ENCODE measurements around the gene SH3BP2. TPM values are rescaled to one million over a fixed set of nuclear protein-coding genes. Genes with fewer than 3 reads are reported as not detected.

Gene SH3BP2
- total and polyA plus RNA-seq, 10 of the 15 experiments (the other 5 are each of a cell fraction or from before 2014, with no cell fraction given), result 1.1 to 61.8 (median 23.9) TPM

- Histone ChIP-seq H2AFZ (ENCODE audit: control insufficient read depth, low read depth, low read length) (no peak overlapping the region), H3K9ac (ENCODE audit: control insufficient read depth, insufficient read depth, low read length) (no peak overlapping the region), H3K27ac (ENCODE audit: control insufficient read depth, insufficient read depth) (no peak overlapping the region), H4K20me1 (ENCODE audit: control insufficient read depth, insufficient read depth) (no peaks in the 10 kb centered on the region), H3K4me2 (ENCODE audit: control insufficient read depth, insufficient read depth) (no peak overlapping the region), H3K4me3 (no peak overlapping the region), H3K79me2 (ENCODE audit: control insufficient read depth, insufficient read depth, low read length) (peaks cover 35% of the 10 kb centered on the region), H3K4me1 (ENCODE audit: control insufficient read depth, insufficient read depth, low read length) (peaks cover 51% of the 10 kb centered on the region), H3K9me3 (replicated peaks; ENCODE audit: control insufficient read depth, insufficient read depth, low read length) (no peaks in the 10 kb centered on the region), H3K27me3 (replicated peaks in 1 of 2; ENCODE audit: control insufficient read depth in 2 of 2, insufficient read depth in 2 of 2, low read length in 1 of 2) (no peaks in the 10 kb centered on the region), H3K36me3 (ENCODE audit: control insufficient read depth in 2 of 2, insufficient read depth in 2 of 2, low read length in 1 of 2) (no peaks in the 10 kb centered on the region)
- FAIRE-seq, result no peak
- DNase-seq (ENCODE audit: low read depth, low spot score), result no peak
- RAD21 ChIA-PET (ENCODE audit: unreplicated experiment), result interaction anchor here (1.2 kb wide), 1 partner anchor 38 kb away, joined by 3 read pairs; no protein-coding TSS in a partner anchor
- no TSS peak for BruUV-seq (replicated peaks)
- CTCF ChIA-PET, result interaction anchor here (1.6 kb wide), 1 partner anchor 23 kb away, joined by 3 read pairs; no protein-coding TSS in a partner anchor
- SMC1A ChIA-PET (ENCODE audit: uncharacterized antibody, unreplicated experiment), result interaction anchor here (1.6 kb wide), 1 partner anchor 9 kb away, joined by 9 read pairs; no protein-coding TSS in a partner anchor
- TF ChIP-seq IRF4 (IDR thresholded peaks at IDR 0.05; ENCODE audit: low read depth, low read length), result no peak
- TF ChIP-seq HCFC1 (IDR thresholded peaks at IDR 0.05; ENCODE audit: low read length), result no peak
- no peak for TF ChIP-seq CHD4 (IDR thresholded peaks at IDR 0.05)
- TF ChIP-seq RAD51 (IDR thresholded peaks at IDR 0.05), result no peak
- TF ChIP-seq NRF1 (conservative IDR thresholded peaks at IDR 0.05; ENCODE audit: low read depth, low read length), result no peak
- no peak for TF ChIP-seq HSF1 (IDR thresholded peaks at IDR 0.05; ENCODE audit: low read depth, low read length)
- no peak for TF ChIP-seq E2F4 (IDR thresholded peaks at IDR 0.05; ENCODE audit: low read depth, low read length)
- TF ChIP-seq ELK1 (IDR thresholded peaks at IDR 0.05; ENCODE audit: low read depth, low read length), result no peak
- no peak for TF ChIP-seq ZNF687 (IDR thresholded peaks at IDR 0.05)
- no peak for TF ChIP-seq CREM (IDR thresholded peaks at IDR 0.05; ENCODE audit: low read depth)
- TF ChIP-seq IRF5 (IDR thresholded peaks at IDR 0.05; ENCODE audit: borderline replicate concordance), result no peak
- in situ Hi-C loops (cut with MboI) (no loop called here), intact Hi-C loops (cut with micrococcal nuclease; ENCODE audit: unreplicated experiment) (loop anchor here (5.0 kb wide), 1 partner anchor 48 kb away; no protein-coding TSS in a partner anchor)
- POLR2A ChIA-PET, result interaction anchor here (3.1 kb wide), 1 partner anchor 9 kb away, joined by 16 read pairs; no protein-coding TSS in a partner anchor
- ATAC-seq, result no peak
- 90% methylated on average over 10 of the region's 10 CpGs for WGBS (ENCODE audit: insufficient coverage, insufficient replicate concordance, low lambda C conversion rate, missing lambda C conversion rate)
Observed at GRCh38 chr4:2810388-2810787, 17.5 kb downstream of the SH3BP2 start.
